Hepatocyte (in vitro differentiated cells): ENCODE measurements around the gene IPP. TPM values are rescaled to one million over a fixed set of nuclear protein-coding genes. Genes with fewer than 3 reads are reported as not detected.
A peak's percentile ranks its signal among the peaks of the same experiment; 100 is the strongest.

Experiments
- DNase-seq: peaks from one replicate; pipeline ENCODE4 v3.0.0-alpha.2; 2016; ENCODE audit warnings: low spot score
- H2AFZ ChIP-seq: fragments of 200-600 bp; sonication (generic); 2 replicates; pipeline ENCODE4 v1.6.0; 2016; ENCODE audit warnings: antibody characterized with exemption, mild to moderate bottlenecking
- H3K27ac ChIP-seq: fragments of 200-600 bp; sonication (generic); 2 replicates; pipeline ENCODE4 v1.5.1; 2016; ENCODE audit warnings: mild to moderate bottlenecking
- H3K27me3 ChIP-seq: fragments of 200-600 bp; sonication (generic); 2 replicates; pipeline ENCODE4 v1.6.1; 2016
- H3K36me3 ChIP-seq: fragments of 200-600 bp; sonication (generic); replicated peaks from 2 replicates; pipeline ENCODE4 v1.5.1; 2016; ENCODE audit warnings: low read depth; ENCODE audit not compliant: insufficient read depth
- H3K4me1 ChIP-seq: fragments of 200-600 bp; sonication (generic); 2 replicates; pipeline ENCODE4 v1.5.1; 2016; ENCODE audit warnings: mild to moderate bottlenecking, moderate library complexity; ENCODE audit not compliant: insufficient read depth
- H3K4me2 ChIP-seq: fragments of 200-600 bp; sonication (generic); 2 replicates; pipeline ENCODE4 v1.6.0; 2016
- H3K4me3 ChIP-seq: fragments of 200-600 bp; sonication (generic); 2 replicates; pipeline ENCODE4 v1.5.1; 2016; ENCODE audit warnings: mild to moderate bottlenecking
- H3K79me2 ChIP-seq: fragments of 200-600 bp; sonication (generic); 2 replicates; pipeline ENCODE4 v1.6.0; 2017; ENCODE audit warnings: mild to moderate bottlenecking
- H3K9me2 ChIP-seq: fragments of 200-600 bp; sonication (generic); replicated peaks from 2 replicates; pipeline ENCODE4 v1.6.0; 2017; ENCODE audit warnings: mild to moderate bottlenecking; ENCODE audit not compliant: insufficient read depth
- H3K9me3 ChIP-seq: fragments of 200-600 bp; sonication (generic); 2 replicates; pipeline ENCODE4 v1.5.1; 2016; ENCODE audit warnings: low read depth, mild to moderate bottlenecking
- H4K20me1 ChIP-seq: fragments of 200-600 bp; sonication (generic); 2 replicates; pipeline ENCODE4 v1.6.0; 2016; ENCODE audit warnings: mild to moderate bottlenecking; ENCODE audit not compliant: insufficient read depth, poor library complexity, severe bottlenecking
- CTCF ChIP-seq: fragments of 200-600 bp; sonication (generic); IDR thresholded peaks from 2 replicates; pipeline ENCODE4 v1.5.1; 2016; ENCODE audit warnings: antibody characterized with exemption, mild to moderate bottlenecking; ENCODE audit not compliant: poor library complexity
- EZH2 ChIP-seq: fragments of 200-600 bp; sonication (generic); IDR thresholded peaks from 2 replicates; pipeline ENCODE4 v1.6.1; 2016; ENCODE audit warnings: antibody characterized with exemption, mild to moderate bottlenecking, borderline replicate concordance
- EZH2phosphoT487 ChIP-seq: fragments of 200-600 bp; sonication (generic); IDR thresholded peaks from one replicate; pipeline ENCODE4 v1.6.1; 2018; ENCODE audit warnings: antibody characterized with exemption, mild to moderate bottlenecking, low read depth, moderate library complexity; ENCODE audit not compliant: unreplicated experiment, severe bottlenecking
- whole genome bisulfite sequencing: methylation state at CpG from one replicate; pipeline ENCODE4 v1.1.6; 2016; ENCODE audit warnings: low lambda C conversion rate; ENCODE audit errors: missing lambda C conversion rate; 5-methylcytosine and 5-hydroxymethylcytosine counted together
- polyA plus RNA-seq: library from polyadenylated mRNA; unstranded; fragments of >200 nt; fragmentation: Nextera tagmentation; extraction: Ambion mirVana; gene quantifications from 2 replicates; pipeline ENCODE4 v1.2.1, GENCODE V29; 2016
- total RNA-seq: library from RNA; depleted of rRNA; stranded (reverse); fragments of >200 nt; gene quantifications from 2 replicates; pipeline ENCODE4 v1.2.3, GENCODE V29; 2014

Gene IPP
- total and polyA plus RNA-seq, 2 experiments from 2014 or later = 10.0 to 15.3 TPM

GRCh38 chr1:45669379-45669778 is 81.1 kb downstream of the IPP start:
- no peak overlapping the region for H3K4me2 ChIP-seq
- no peaks in the 10 kb centered on the region for H3K36me3 ChIP-seq
- no peak for DNase-seq
- no peaks in the 10 kb centered on the region for H3K9me3 ChIP-seq
- no peaks in the 10 kb centered on the region for H3K9me2 ChIP-seq
- TF ChIP-seq CTCF = no peak
- TF ChIP-seq EZH2 = no peak
- TF ChIP-seq EZH2phosphoT487 = no peak
- H3K27ac ChIP-seq = peak overlapping the region; percentile 8
- H2AFZ ChIP-seq = no peak overlapping the region
- no peaks in the 10 kb centered on the region for H3K27me3 ChIP-seq
- H3K79me2 ChIP-seq = peaks cover 100% of the 10 kb centered on the region
- no peak overlapping the region for H3K4me3 ChIP-seq
- H4K20me1 ChIP-seq = peaks cover 95% of the 10 kb centered on the region
- H3K4me1 ChIP-seq = peaks cover 17% of the 10 kb centered on the region
- 45% methylated on average over 1 of the region's 1 CpG for WGBS

- H3K4me1 ChIP-seq = peaks cover 14% of the 10 kb centered on the region
- no peaks in the 10 kb centered on the region for H3K9me3 ChIP-seq
- H3K27ac ChIP-seq = no peak overlapping the region
- no peak overlapping the region for H2AFZ ChIP-seq
- no peaks in the 10 kb centered on the region for H3K36me3 ChIP-seq
- no peak overlapping the region for H3K4me2 ChIP-seq
- no peak for DNase-seq
- H3K4me3 ChIP-seq = no peak overlapping the region
- peaks cover 100% of the 10 kb centered on the region for H3K79me2 ChIP-seq
- H4K20me1 ChIP-seq = peaks cover 95% of the 10 kb centered on the region
- H3K9me2 ChIP-seq = no peaks in the 10 kb centered on the region
- H3K27me3 ChIP-seq = no peaks in the 10 kb centered on the region
- 98% methylated on average over 4 of the region's 4 CpGs for WGBS
- TF ChIP-seq EZH2phosphoT487 (no peak), CTCF (no peak)
These were observed 81.9 kb downstream of the IPP start for GRCh38 chr1:45668526-45668925.

GRCh38 chr1:45667321-45668111 is 82.9 kb downstream of the IPP start:
- H4K20me1 ChIP-seq = peaks cover 95% of the 10 kb centered on the region
- no peak overlapping the region for H3K27ac ChIP-seq
- DNase-seq = no peak
- H2AFZ ChIP-seq = no peak overlapping the region
- H3K79me2 ChIP-seq = peaks cover 100% of the 10 kb centered on the region
- no peaks in the 10 kb centered on the region for H3K9me3 ChIP-seq
- H3K9me2 ChIP-seq = no peaks in the 10 kb centered on the region
- no peaks in the 10 kb centered on the region for H3K36me3 ChIP-seq
- TF ChIP-seq CTCF = no peak
- TF ChIP-seq EZH2phosphoT487 = no peak
- TF ChIP-seq EZH2 = no peak
- H3K4me1 ChIP-seq = peaks cover 14% of the 10 kb centered on the region
- H3K4me3 ChIP-seq = no peak overlapping the region
- no peaks in the 10 kb centered on the region for H3K27me3 ChIP-seq
- 88% methylated on average over 8 of the region's 8 CpGs for WGBS
- no peak overlapping the region for H3K4me2 ChIP-seq
